Fibroblast of skin of abdomen (primary cell): Measurements from ENCODE around the gene PTPN11. TPM values are rescaled to one million over a fixed set of nuclear protein-coding genes. Genes with fewer than 3 reads are reported as not detected.
"Not testable (repeated sequence)": the region's sequence is repeated elsewhere in the genome, so short reads cannot be mapped to it uniquely, and the experiment has no call there.

Experiments
- DNase-seq: peaks from one replicate; pipeline ENCODE4 v3.0.0-alpha.2; 2013
- polyA plus RNA-seq, 2 experiments: library from polyadenylated mRNA; unstranded; fragments of 120-200 nt; gene quantifications; one replicate each; pipeline ENCODE4 v1.2.1, GENCODE V29; 2013; ENCODE audit not compliant: insufficient read length in 2 of 2

The PTPN11 gene
- polyA plus RNA-seq (2013, experiment 1 of 2; ENCODE audit: insufficient read length): 75.8 TPM
- 73.2 TPM for polyA plus RNA-seq (2013, experiment 2 of 2; ENCODE audit: insufficient read length)

- DNase-seq: peak; percentile 80
Observed at GRCh38 chr12:112418608-112419296, at the start of gene PTPN11. Gene PTPN11, plus strand, starts transcription at chr12:112418947. Its CDS starts 165 bp downstream, at chr12:112419112.

GRCh38 chr12:112370199-112370598 lies 48.5 kb upstream of the PTPN11 start:
- DNase-seq: no peak

- DNase-seq: no peak
Observed at GRCh38 chr12:112370868-112371510, 47.8 kb upstream of the PTPN11 start.

GRCh38 chr12:112374166-112374740 lies 44.5 kb upstream of the PTPN11 start:
- DNase-seq: no peak

GRCh38 chr12:112375105-112375504 lies 43.6 kb upstream of the PTPN11 start:
- DNase-seq: no peak

GRCh38 chr12:112380663-112381405 lies 37.9 kb upstream of the PTPN11 start:
- DNase-seq: no peak

- no peak for DNase-seq
Observed at GRCh38 chr12:112381406-112381882, 37.3 kb upstream of the PTPN11 start.

- DNase-seq: peak; percentile 83
Observed at GRCh38 chr12:112381883-112382796, 36.6 kb upstream of the PTPN11 start, which contains the start of gene HECTD4. Gene HECTD4, minus strand, starts transcription at chr12:112382431. Its CDS starts 303 bp downstream, at chr12:112382128.

GRCh38 chr12:112382866-112383265 lies 35.9 kb upstream of the PTPN11 start:
- no peak for DNase-seq

GRCh38 chr12:112386726-112387125 lies 32.0 kb upstream of the PTPN11 start:
- DNase-seq: peak; percentile 46

GRCh38 chr12:112389228-112389627 lies 29.5 kb upstream of the PTPN11 start:
- no peak for DNase-seq

GRCh38 chr12:112389922-112390654 lies 28.7 kb upstream of the PTPN11 start:
- DNase-seq: not testable (repeated sequence)

- DNase-seq: no peak
Observed at GRCh38 chr12:112393328-112393727, 25.4 kb upstream of the PTPN11 start.

GRCh38 chr12:112401054-112401453 lies 17.7 kb upstream of the PTPN11 start:
- no peak for DNase-seq

- DNase-seq: no peak
Observed at GRCh38 chr12:112401903-112402498, 16.7 kb upstream of the PTPN11 start.

GRCh38 chr12:112406519-112407488 lies 11.9 kb upstream of the PTPN11 start:
- no peak for DNase-seq

- DNase-seq: not testable (repeated sequence)
Observed at GRCh38 chr12:112407683-112408082, 11.1 kb upstream of the PTPN11 start.

GRCh38 chr12:112408621-112409020 lies 10.1 kb upstream of the PTPN11 start:
- DNase-seq: no peak
